SKM-1 treated with dmso at 0.1 percent for 144 hours (cell line): ENCODE data around the gene MYL2.

Experiments used
- DNase-seq: peaks from one replicate; lab custom pipeline; 2025; ENCODE audit not compliant: unreplicated experiment; lab: John Stamatoyannopoulos, UW

MYL2 gene

GRCh38 chr12:110901401-110901800 lies 19.0 kb downstream of the MYL2 start:
- DNase-seq: no peak

- no peak for DNase-seq
These were observed 23.8 kb downstream of the MYL2 start for GRCh38 chr12:110896559-110896958.

GRCh38 chr12:110893956-110894355 lies 26.4 kb downstream of the MYL2 start:
- DNase-seq: no peak

GRCh38 chr12:110889361-110889760 lies 31.0 kb downstream of the MYL2 start:
- no peak for DNase-seq

DNA sequence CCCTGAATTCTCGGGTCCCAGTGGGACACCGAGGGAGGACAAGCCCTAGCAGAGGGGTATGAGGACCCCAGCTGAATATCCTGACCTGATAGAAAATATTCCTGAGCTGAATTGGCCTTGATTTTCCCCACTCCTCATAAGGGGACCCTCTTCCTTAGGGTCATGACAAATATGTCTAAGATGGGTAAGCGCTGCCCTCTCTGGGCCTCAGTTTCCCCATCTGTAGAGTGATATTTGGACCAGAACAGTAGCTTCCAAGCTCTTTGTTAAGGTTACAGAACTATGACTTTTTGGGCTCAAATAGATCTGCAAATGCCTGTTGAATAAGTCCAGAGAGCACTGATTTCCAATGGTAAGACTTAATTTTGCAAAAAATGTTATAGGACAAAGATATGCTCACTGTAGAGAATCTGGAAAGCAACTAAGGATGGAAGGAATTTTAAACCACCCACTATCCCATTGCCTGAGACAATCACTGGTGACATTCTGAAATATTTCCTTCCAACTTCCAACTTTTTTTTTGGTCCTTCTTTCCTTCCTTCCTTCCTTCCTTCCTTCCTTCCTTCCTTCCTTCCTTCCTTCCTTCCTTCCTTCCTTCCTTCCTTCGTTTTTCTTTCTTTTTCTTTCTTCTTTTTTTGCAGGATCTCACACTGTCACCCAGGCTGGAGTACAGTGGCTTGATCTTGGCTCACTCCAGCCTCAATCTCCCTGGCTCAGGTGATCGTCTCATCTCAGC lies 32.0 kb downstream of the MYL2 start:
- no peak for DNase-seq

- no peak for DNase-seq
These were observed 35.1 kb downstream of the MYL2 start for GRCh38 chr12:110885152-110885840.

GRCh38 chr12:110883251-110883650 lies 37.1 kb downstream of the MYL2 start:
- DNase-seq: no peak

- no peak for DNase-seq
These were observed 39.7 kb downstream of the MYL2 start for GRCh38 chr12:110880651-110881050.

- DNase-seq: no peak
These were observed 45.6 kb downstream of the MYL2 start for GRCh38 chr12:110874781-110875180.

DNA sequence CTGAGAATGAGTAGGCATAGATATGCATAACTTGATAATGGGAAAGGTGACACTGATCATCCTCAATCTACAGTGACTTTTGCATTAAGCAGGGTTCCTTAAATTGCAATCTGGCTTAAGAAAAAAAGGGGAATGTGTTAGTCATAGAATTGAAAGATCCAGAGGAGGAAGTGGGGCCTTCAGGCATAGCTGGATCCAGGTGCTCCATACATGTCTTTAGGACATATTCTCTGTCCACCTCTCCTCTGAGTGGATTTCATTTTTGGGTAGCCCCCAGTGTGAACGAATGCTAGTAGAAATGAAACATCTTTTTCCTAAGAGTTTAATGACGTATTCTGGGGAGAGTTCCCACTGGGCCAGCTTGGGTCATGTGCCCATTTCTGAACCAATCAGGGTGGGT lies 46.0 kb downstream of the MYL2 start:
- no peak for DNase-seq

DNA sequence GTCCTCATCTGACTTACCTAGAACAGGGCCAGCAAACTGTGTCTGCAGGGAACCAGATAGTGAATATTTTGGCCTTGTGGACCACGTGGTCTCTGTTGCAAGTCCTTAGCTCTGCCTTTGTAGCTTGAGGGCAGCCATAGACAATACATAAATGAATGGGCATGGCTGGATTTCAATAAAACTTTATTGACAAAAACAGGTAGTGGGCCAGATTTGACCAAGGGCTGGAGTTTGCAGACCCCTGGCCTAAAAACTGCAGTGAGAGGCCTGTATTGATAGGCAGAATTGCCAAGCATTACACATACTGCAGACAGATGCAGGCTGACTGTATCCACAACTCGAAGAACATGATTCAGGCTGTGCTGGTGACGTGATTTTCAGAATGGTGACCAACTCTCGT lies 48.3 kb downstream of the MYL2 start:
- DNase-seq: no peak

DNA sequence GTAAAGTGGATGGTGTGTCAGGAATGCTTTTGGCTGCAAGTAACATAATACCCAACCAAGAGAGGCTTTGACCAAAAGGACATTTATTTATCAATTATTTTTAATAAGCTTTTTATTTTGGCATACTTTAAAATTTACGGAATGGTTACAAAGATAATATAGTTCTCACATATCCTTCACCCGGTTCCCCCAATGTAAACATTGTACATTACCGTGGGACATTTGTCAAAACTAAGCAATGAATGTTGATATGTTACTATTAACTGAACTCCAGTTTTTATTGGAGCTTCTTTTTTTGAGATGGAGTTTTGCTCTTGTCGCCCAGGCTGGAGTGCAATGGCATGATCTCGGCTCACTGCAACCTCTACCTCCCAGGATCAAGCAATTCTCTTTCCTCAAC lies 50.6 kb downstream of the MYL2 start:
- DNase-seq: no peak

- DNase-seq: peak; percentile 75
These were observed 51.4 kb downstream of the MYL2 start for GRCh38 chr12:110869026-110869425.

DNA sequence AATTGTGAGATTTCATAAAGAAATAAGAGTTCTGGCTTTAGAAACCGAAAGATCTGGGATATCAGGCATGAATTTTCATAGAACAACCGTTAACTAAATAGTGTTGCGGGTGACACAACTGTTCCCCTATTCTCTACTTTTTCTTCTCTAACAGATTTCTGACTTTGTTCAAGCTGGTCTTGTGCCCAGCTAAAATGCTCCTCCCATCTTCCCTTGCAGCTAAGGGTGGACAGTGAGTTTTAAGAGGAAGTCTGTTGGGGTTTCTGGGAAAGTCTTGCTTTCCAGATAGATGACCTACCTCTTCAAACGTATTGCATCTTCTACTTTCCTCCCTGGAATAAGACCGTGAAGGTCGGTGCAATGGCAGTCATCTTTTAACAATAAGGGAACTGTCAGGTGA lies 54.9 kb downstream of the MYL2 start:
- no peak for DNase-seq

GRCh38 chr12:110863161-110863560 lies 57.2 kb downstream of the MYL2 start:
- DNase-seq: no peak

GRCh38 chr12:110862329-110862728 lies 58.0 kb downstream of the MYL2 start:
- no peak for DNase-seq

DNA sequence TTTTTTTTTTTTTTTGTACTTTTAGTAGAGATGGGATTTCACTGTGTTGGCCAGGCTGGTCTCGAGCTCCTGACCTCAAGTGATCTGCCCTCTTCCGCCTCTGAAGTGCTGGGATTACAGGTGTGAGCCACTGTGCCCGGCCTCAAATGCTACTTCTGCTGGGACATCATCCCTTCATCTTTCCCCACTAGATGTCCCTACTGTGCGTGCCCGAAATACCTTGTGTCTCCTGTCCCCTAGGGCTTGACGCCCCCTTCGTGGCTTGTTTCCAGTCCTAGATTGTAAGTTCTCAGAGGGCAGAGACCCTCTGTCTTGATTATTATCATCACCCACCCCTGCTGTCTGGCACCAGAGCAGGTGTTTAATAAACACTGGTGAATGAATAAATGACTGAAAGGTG lies 58.6 kb downstream of the MYL2 start:
- no peak for DNase-seq
